Activated CD4-positive, alpha-beta T cell treated with anti-CD3 and anti-CD28 coated beads, Interleukin-2, amount 10 ng/mL, durations not matched to agents 7 days and 5 days (primary cell): ENCODE results near the gene SH2D3C. TPM values are rescaled to one million over a fixed set of nuclear protein-coding genes. Genes with fewer than 3 reads are reported as not detected.
A peak's percentile ranks its signal among the peaks of the same experiment; 100 is the strongest.

Experiments used
- CTCF ChIA-PET: fragments of 350-600 bp; sonication (Branson Sonifier 250); formaldehyde crosslinking; loops from one replicate; lab custom pipeline; 2021; ENCODE audit warnings: antibody characterized with exemption; lab: Charles Lee
- POLR2A ChIA-PET: fragments of 350-600 bp; sonication (Branson Sonifier 250); formaldehyde crosslinking; loops from one replicate; lab custom pipeline; 2021; ENCODE audit warnings: antibody characterized with exemption; lab: Charles Lee
- DNase-seq: peaks from one replicate; pipeline ENCODE4 v3.0.0-alpha.2; 2020
- H3K27ac Mint-ChIP-seq: one replicate; pipeline ENCODE4 v1.8.0; 2021; ENCODE audit warnings: mild to moderate bottlenecking, moderate library complexity, mixed read lengths
- H3K27me3 Mint-ChIP-seq: one replicate; pipeline ENCODE4 v1.8.0; 2021; ENCODE audit warnings: mixed read lengths
- H3K36me3 Mint-ChIP-seq: one replicate; pipeline ENCODE4 v1.8.0; 2021; ENCODE audit warnings: low read depth, mixed read lengths
- H3K4me1 Mint-ChIP-seq: one replicate; pipeline ENCODE4 v1.8.0; 2021; ENCODE audit warnings: mixed read lengths
- H3K4me3 Mint-ChIP-seq: one replicate; pipeline ENCODE4 v1.8.0; 2021; ENCODE audit warnings: mild to moderate bottlenecking, moderate library complexity, mixed read lengths
- H3K9me3 Mint-ChIP-seq: one replicate; pipeline ENCODE4 v1.8.0; 2021; ENCODE audit warnings: mixed read lengths
- total RNA-seq, 2 experiments: library from RNA; stranded (reverse); gene quantifications; one replicate each; pipeline ENCODE4 v1.2.3, GENCODE V29; 2021

Gene SH2D3C
- total RNA-seq, 2 experiments from 2014 or later, result 67.9 to 71.4 TPM

- Mint-ChIP-seq H3K9me3 (no peaks in the 10 kb centered on the region), H3K36me3 (peaks cover 27% of the 10 kb centered on the region), H3K27me3 (no peaks in the 10 kb centered on the region), H3K4me3 (no peak overlapping the region), H3K27ac (no peak overlapping the region), H3K4me1 (peaks cover 9% of the 10 kb centered on the region)
- ChIA-PET POLR2A (no interaction called here), CTCF (no interaction called here)
- no peak for DNase-seq
Measured at GRCh38 chr9:127813686-127814226, 35.3 kb upstream of the SH2D3C start.

DNA sequence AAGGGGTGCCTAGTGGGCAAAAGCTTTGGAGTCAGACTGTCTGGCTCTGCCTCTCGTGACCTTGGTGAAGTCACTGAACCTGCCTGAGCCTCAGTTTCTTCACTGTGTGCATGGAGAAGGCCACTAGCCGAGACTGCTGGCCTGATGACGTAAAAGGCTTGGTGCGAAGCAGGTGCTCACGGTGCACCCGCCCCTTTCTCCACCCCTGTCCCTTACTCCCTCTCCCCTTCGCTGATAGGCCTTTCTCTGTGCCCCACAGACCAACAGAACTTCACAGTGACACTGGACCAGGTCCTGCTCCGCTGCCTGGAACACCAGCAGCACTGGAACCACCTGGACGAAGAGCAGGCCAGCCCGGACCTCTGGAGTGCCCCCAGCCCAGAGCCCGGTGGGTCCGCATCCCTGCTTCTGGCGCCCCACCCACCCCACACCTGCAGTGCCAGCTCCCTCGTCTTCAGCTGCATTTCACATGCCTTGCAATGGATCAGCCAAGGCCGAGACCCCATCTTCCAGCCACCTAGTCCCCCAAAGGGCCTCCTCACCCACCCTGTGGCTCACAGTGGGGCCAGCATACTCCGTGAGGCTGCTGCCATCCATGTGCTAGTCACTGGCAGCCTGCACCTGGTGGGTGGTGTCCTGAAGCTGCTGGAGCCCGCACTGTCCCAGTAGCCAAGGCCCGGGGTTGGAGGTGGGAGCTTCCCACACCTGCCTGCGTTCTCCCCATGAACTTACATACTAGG, 34.6 kb upstream of the SH2D3C start:
- ChIA-PET POLR2A (no interaction called here), CTCF (no interaction called here)
- no peak overlapping the region for H3K27ac Mint-ChIP-seq
- no peaks in the 10 kb centered on the region for H3K27me3 Mint-ChIP-seq
- no peak overlapping the region for H3K4me3 Mint-ChIP-seq
- peaks cover 23% of the 10 kb centered on the region for H3K36me3 Mint-ChIP-seq
- H3K4me1 Mint-ChIP-seq, result peaks cover 9% of the 10 kb centered on the region
- DNase-seq, result no peak
- no peaks in the 10 kb centered on the region for H3K9me3 Mint-ChIP-seq

DNA sequence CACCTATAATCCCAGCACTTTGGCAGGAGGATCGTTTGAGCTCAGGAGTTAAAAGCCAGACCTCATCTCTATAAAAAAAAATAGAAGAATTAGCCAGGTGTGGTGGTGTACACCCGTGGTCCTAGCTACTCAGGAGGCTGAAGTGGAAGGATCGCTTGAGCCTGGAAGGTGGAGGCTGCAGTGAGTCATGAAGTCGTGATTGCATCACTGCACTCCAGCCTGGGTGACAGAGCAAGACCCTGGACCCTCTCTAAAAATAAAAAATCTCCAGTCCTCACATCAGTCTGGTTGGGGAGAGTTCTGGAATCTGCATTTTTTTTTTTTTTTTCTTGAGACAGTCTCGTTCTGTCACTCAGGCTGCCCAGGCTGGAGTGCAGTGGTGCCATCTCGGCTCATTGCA, 33.5 kb upstream of the SH2D3C start:
- Mint-ChIP-seq H3K27me3 (no peaks in the 10 kb centered on the region), H3K27ac (peak overlapping the region; percentile 3), H3K4me1 (peaks cover 9% of the 10 kb centered on the region), H3K9me3 (no peaks in the 10 kb centered on the region), H3K4me3 (no peak overlapping the region), H3K36me3 (peaks cover 18% of the 10 kb centered on the region)
- POLR2A ChIA-PET, result interaction anchor here (0.6 kb wide), 1 partner anchor 92 kb away, joined by 3 read pairs; no protein-coding TSS in a partner anchor
- DNase-seq, result no peak
- CTCF ChIA-PET, result interaction anchor here (0.6 to 1.0 kb wide), 3 partner anchors 9 to 1507 kb away, joined by 3 to 4 read pairs (median 3); partner anchors contain the start of gene FPGS

GRCh38 chr9:127810378-127811187, 32.1 kb upstream of the SH2D3C start:
- Mint-ChIP-seq H3K4me3 (no peak overlapping the region), H3K9me3 (no peaks in the 10 kb centered on the region), H3K36me3 (peaks cover 25% of the 10 kb centered on the region), H3K4me1 (peaks cover 15% of the 10 kb centered on the region), H3K27ac (peak overlapping the region; percentile 54), H3K27me3 (no peaks in the 10 kb centered on the region)
- CTCF ChIA-PET, result no interaction called here
- POLR2A ChIA-PET, result interaction anchor here (0.6 kb wide), 1 partner anchor 469 kb away, joined by 3 read pairs; no protein-coding TSS in a partner anchor
- no peak for DNase-seq

DNA sequence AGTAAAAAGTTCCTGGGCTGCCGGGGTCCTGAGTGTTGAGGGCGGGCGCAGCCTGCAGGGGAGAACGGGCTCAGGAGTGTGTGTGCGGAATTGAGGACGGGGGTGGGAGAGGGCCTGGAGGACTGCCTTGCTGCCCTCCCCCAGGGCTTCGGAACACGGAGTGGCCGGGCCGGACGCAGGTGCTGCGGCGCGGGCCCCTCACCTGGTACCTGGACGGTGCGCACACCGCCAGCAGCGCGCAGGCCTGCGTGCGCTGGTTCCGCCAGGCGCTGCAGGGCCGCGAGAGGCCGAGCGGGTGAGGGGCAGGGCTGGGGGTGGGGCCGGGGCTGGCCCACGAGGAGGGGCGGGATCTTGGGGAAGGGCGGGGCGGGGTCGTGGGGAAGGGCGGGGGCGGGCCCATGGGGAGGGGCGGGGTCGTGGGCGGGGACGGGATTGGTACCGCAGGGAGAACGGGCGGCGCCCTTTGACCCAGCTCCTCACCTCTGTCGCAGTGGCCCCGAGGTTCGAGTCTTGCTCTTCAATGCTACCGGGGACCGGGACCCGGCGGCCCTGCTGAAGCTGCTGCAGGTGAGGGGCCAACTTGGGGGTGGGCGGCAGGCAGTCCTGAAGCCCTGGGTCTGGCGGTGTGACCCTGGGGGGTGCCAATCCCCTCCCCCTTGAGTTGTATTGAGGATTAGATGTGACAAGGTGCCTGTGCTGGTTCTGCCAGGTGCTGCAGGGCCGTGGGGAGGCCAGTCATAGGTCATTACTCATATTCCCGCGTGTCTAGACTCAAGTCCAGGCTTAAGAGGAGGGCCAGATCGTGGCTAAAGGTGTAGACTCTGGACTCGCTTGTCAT, 31.3 kb upstream of the SH2D3C start:
- H3K36me3 Mint-ChIP-seq, result peaks cover 25% of the 10 kb centered on the region
- H3K9me3 Mint-ChIP-seq, result no peaks in the 10 kb centered on the region
- H3K4me3 Mint-ChIP-seq, result no peak overlapping the region
- H3K27ac Mint-ChIP-seq, result peak overlapping the region; percentile 54
- DNase-seq, result no peak
- H3K4me1 Mint-ChIP-seq, result peaks cover 16% of the 10 kb centered on the region
- ChIA-PET POLR2A (no interaction called here), CTCF (interaction anchor here (0.6 to 1.5 kb wide), 2 partner anchors 60 to 1022 kb away, joined by 3 to 5 read pairs; no protein-coding TSS in a partner anchor)
- no peaks in the 10 kb centered on the region for H3K27me3 Mint-ChIP-seq

- no peak overlapping the region for H3K4me3 Mint-ChIP-seq
- POLR2A ChIA-PET, result no interaction called here
- peaks cover 22% of the 10 kb centered on the region for H3K4me1 Mint-ChIP-seq
- H3K27me3 Mint-ChIP-seq, result no peaks in the 10 kb centered on the region
- H3K9me3 Mint-ChIP-seq, result no peaks in the 10 kb centered on the region
- CTCF ChIA-PET, result interaction anchor here (0.6 to 1.5 kb wide), 2 partner anchors 61 to 1023 kb away, joined by 3 to 5 read pairs; no protein-coding TSS in a partner anchor
- peak overlapping the region; percentile 36 for H3K27ac Mint-ChIP-seq
- DNase-seq, result no peak
- H3K36me3 Mint-ChIP-seq, result peaks cover 25% of the 10 kb centered on the region
Measured at GRCh38 chr9:127809002-127809539, 30.6 kb upstream of the SH2D3C start.

GRCh38 chr9:127808347-127809001, 30.0 kb upstream of the SH2D3C start:
- H3K36me3 Mint-ChIP-seq, result peaks cover 25% of the 10 kb centered on the region
- no peak overlapping the region for H3K4me3 Mint-ChIP-seq
- POLR2A ChIA-PET, result no interaction called here
- no peaks in the 10 kb centered on the region for H3K27me3 Mint-ChIP-seq
- H3K4me1 Mint-ChIP-seq, result peaks cover 25% of the 10 kb centered on the region
- DNase-seq, result no peak
- H3K9me3 Mint-ChIP-seq, result no peaks in the 10 kb centered on the region
- peak overlapping the region; percentile 36 for H3K27ac Mint-ChIP-seq
- CTCF ChIA-PET, result interaction anchor here (0.6 to 1.5 kb wide), 2 partner anchors 62 to 1024 kb away, joined by 3 to 5 read pairs; no protein-coding TSS in a partner anchor

- POLR2A ChIA-PET, result no interaction called here
- Mint-ChIP-seq H3K27ac (peak overlapping the region; percentile 27), H3K4me1 (peaks cover 30% of the 10 kb centered on the region), H3K9me3 (no peaks in the 10 kb centered on the region), H3K27me3 (no peaks in the 10 kb centered on the region), H3K36me3 (peaks cover 25% of the 10 kb centered on the region), H3K4me3 (no peak overlapping the region)
- CTCF ChIA-PET, result no interaction called here
- DNase-seq, result no peak
Measured at GRCh38 chr9:127806871-127807270, 28.4 kb upstream of the SH2D3C start.

GRCh38 chr9:127805620-127806019, 27.2 kb upstream of the SH2D3C start:
- H3K36me3 Mint-ChIP-seq, result peaks cover 23% of the 10 kb centered on the region
- H3K27ac Mint-ChIP-seq, result no peak overlapping the region
- no peaks in the 10 kb centered on the region for H3K9me3 Mint-ChIP-seq
- peak; percentile 35 for DNase-seq
- peaks cover 36% of the 10 kb centered on the region for H3K4me1 Mint-ChIP-seq
- CTCF ChIA-PET, result interaction anchor here (1.0 to 1.1 kb wide), 2 partner anchors 13 to 48 kb away, joined by 3 to 4 read pairs; no protein-coding TSS in a partner anchor
- no peaks in the 10 kb centered on the region for H3K27me3 Mint-ChIP-seq
- POLR2A ChIA-PET, result no interaction called here
- no peak overlapping the region for H3K4me3 Mint-ChIP-seq

- Mint-ChIP-seq H3K9me3 (no peaks in the 10 kb centered on the region), H3K27ac (peak overlapping the region; percentile 92), H3K27me3 (no peaks in the 10 kb centered on the region), H3K4me3 (peak overlapping the region; percentile 92), H3K36me3 (peaks cover 9% of the 10 kb centered on the region), H3K4me1 (peaks cover 27% of the 10 kb centered on the region)
- POLR2A ChIA-PET, result no interaction called here
- CTCF ChIA-PET, result interaction anchor here (1.4 kb wide), 1 partner anchor 118 kb away, joined by 4 read pairs; no protein-coding TSS in a partner anchor
- no peak for DNase-seq
Measured at GRCh38 chr9:127803507-127804352, 25.3 kb upstream of the SH2D3C start.
